GM19025 (cell line): ENCODE data around the gene PROSER1.
"Not testable (repeated sequence)": the region's sequence is repeated elsewhere in the genome, so short reads cannot be mapped to it uniquely, and the experiment has no call there.

Experiments
- ATAC-seq: cut with Tn5 transposase; IDR thresholded peaks from one replicate; pipeline ENCODE4 v1.9.1; 2021; ENCODE audit warnings: mild to moderate bottlenecking, low read depth, moderate library complexity; ENCODE audit not compliant: unreplicated experiment

PROSER1 gene

GRCh38 chr13:39032150-39032549, 5.7 kb downstream of the PROSER1 start:
- no peak for ATAC-seq

DNA sequence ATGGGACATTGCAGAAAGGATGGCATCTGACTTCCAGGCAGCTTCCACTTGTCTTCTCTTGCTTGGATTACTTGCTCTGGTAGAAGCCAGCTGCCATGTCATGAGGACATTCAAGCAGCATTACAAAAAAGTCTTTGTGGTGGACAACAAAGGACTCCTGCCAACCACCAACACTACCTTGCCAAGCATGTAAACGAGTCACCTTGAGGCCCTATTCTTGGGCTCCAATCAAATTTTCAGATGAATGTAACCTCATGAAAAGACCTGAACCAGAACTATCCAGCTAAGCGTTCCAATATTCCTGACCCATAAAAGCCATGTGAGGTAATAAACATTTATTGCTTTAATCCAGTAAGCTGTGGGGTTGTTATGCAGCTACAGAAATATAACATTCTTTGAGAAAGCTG, 12.5 kb downstream of the PROSER1 start:
- ATAC-seq: no peak

DNA sequence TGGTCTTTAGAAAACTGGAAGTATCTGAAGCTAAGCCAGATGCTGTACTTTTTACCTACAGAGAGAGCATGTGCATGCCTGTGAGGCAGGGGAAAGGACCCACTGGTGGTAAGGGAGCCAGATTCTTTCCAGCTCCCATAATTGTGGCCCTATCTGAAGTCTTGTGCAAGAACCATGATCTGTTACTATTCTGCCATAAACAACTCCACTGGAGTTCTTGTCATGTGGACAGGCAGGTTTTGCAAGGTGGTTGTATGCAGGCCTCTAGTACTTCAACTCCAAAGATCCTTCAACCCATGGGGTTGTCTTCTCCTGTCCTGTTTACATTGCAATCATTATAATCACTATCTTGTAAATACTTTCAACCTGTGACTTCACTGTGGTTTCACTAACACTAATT, 14.1 kb downstream of the PROSER1 start:
- ATAC-seq: no peak

GRCh38 chr13:39023316-39023715, 14.6 kb downstream of the PROSER1 start:
- no peak for ATAC-seq

DNA sequence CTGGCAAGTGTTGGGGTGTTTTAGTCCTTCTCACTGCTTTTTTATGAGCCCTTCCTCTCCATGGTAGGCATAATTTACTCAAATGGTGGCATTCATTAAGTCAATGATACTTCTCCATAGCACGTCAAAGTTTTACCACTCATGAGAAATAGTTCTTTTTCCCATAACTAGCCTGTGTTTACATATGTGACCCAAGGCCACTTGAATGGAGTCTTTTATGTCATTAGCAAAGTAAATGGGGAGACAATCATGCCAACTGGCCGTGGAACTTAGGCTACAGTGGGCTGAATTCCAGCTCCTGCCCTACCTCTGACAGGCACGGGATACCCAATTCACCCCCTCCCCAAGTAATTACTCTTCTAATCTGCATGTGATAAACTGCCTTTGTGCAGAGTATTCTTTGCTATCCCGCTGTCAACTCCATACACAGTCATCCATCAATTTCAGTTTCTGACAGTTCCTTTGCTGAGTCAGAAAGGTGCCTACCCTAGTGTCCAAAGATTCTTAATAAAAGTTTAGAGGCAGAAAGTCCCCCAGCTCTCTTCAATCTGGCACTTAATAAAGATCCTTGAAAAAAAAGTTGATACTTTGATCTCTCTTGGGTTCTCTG, 16.9 kb downstream of the PROSER1 start:
- ATAC-seq: no peak

DNA sequence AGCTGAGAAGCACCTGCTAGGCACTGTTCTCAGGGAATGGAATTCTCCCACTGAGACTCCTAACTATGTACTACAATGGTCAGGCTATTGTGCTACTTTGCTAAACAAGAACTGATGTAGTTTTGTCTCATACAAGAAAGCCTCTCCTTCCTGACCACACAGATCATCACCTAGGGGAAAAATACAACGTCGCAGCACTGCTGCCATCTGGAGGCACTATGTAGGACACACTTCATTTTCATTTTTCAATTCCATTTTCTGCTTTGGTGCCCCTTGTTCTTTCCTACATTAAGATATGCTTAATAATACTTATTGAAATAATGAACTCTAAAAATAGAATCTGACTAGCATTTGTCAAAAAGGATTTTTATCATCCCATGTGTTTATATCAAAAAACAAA, 21.1 kb downstream of the PROSER1 start:
- ATAC-seq: peak; percentile 58

DNA sequence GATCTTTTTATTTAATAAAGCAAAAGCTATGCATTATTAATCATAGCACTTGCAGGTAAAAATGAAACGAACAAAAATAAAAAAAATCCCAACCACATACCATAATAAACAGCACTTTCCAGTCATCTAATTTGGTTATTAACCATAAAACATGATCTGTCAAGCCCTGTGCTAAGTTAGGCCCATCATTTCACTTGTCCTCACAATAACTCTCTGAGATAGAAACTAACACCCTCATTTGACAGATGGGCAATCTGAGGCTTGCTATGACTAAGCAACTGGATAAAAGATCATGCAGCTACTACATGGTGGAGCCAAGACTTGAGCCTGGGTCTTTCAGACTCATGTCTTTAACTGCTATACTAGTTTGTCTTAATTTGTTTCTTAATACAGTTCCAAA, 21.8 kb downstream of the PROSER1 start:
- ATAC-seq: peak; percentile 88

DNA sequence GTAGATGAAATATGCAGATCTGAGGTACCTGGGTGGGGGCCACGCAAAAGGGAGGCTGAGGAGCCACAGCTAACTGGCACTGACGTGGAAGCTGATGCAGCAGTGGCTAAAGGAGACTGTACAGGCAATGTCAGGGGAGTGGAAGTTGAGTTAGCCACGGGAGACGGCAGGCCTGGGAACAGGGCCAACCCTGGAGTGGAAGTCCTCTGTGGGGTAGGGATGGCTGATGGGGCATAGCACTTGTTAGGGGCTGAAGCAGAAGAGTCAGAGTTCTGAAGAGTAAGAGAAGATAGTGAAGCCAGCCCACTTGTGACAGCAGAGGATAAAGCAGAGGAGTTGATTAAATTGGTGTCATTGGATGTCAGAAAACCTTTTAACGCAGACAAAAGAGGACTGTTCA, 24.4 kb downstream of the PROSER1 start:
- ATAC-seq: no peak

DNA sequence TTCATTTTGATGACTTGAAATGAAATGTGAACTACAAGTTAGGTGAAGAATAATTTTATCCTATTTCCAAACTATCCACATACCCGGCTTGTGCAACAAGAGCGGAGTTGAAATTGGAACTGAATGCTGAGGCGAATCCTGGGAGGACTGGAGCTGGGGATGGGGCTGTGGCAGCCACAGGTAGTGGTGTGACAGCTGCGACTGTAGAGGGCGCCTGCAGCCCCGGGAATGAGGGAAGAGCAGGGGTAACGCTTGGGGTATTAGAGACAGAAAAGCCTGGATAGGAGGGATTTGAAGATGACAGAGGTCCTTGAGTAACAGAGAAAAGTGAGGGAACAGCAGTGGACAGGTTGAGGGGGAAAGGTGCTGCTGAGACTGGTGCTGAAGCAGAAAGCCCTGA, 25.3 kb downstream of the PROSER1 start:
- ATAC-seq: no peak

DNA sequence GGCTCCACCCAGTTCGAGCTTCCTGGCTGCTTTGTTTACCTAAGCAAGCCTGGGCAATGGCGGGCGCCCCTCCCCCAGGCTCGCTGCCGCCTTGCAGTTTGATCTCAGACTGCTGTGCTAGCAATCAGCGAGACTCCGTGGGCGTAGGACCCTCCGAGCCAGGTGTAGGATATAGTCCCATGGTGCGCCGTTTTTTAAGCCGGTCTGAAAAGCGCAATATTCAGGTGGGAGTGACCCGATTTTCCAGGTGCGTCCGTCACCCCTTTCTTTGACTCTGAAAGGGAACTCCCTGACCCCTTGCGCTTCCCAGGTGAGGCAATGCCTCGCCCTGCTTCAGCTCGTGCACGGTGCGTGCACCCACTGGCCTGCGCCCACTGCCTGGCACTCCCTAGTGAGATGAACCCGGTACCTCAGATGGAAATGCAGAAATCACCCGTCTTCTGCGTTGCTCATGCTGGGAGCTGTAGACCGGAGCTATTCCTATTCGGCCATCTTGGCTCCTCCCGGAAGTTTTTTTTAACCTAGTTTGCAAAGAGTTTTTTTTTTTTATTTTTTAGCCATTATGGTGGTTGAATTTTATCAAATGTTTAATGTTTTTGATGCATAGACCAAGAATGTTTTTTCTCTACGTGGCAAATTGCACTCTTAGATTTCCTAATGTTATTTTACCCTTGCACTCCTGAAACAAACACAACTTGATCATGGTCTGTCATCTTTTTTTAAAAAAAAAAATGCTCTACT, 31.3 kb downstream of the PROSER1 start:
- ATAC-seq: not testable (repeated sequence)

- ATAC-seq: no peak
Measured at GRCh38 chr13:38998739-38999138, 39.1 kb downstream of the PROSER1 start.

DNA sequence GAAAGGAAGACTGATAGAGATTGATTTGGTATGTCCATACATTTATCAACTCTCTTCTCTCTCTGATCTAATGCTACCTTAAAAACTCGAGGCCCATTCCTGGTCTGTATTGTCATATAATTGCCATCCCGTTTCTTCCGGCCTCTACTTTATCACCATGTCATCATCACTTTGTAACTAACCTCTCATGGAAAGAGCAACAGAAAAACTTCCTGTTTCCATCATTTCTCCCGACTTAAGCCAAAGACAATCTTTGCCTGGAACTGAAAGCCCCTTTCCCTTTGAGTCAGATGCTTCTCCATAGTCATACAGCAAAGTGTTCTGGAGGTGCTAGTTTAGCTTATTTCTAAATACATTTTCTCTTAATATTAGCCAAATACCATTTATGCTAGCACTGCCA, 44.5 kb downstream of the PROSER1 start:
- no peak for ATAC-seq

DNA sequence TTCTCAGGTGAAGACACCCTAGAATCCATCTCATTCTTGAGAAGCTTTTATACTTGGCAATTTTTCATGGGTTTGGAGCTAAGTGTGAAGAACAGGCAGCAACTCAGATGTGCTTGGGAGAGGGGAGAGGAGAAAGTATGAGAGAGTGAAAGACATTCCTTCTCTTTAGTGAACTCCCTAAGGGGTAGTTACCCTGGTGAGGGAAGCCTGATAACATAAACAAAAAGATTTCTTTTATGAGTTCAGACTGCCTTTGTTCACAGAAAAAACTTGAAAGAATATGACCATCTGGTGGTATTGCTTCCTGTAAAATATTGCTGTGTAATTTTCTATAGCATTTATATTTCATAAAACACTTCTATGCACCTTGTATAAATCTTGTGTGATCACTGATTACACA, 47.2 kb downstream of the PROSER1 start, which contains the start of gene STOML3:
STOML3 (minus strand) TSS at position 139 of the 400 bp plus-strand sequence; CDS start at position 29, 110 bp downstream.
- ATAC-seq: no peak

DNA sequence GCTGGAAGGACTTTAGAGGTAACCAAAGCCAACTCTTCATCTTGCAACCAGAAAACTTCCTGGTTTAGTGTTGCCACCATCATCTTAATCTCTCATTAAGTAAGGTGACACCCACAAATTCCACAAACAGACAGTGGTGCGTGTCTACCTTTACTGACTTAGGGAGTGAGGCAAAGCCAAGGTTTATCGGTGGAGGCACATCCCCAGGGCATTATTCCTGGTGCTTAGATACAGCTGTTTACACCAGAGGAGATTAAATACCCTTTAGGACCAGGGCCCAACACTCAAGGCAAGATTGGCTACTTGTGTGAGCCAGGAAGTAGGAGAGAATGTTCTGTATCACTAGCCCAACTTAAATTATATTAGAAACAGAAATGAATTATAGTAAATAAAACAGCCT, 56.8 kb downstream of the PROSER1 start:
- ATAC-seq: no peak

DNA sequence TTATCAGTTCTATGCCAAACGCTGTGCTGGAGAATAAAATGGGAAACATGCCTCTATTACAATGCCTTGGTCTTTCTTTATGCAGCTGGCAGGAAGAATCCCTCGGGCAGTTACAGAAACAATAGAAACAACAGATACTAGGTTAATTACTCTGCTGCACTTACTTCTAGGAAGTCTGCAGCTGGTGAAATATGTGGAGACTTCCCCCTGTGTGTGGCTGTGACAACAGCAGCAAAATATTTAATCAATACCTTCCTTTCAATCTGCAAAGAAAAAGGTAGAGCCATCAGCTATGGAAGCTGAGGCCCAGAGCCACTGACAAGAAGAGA, 57.2 kb downstream of the PROSER1 start:
- no peak for ATAC-seq

- no peak for ATAC-seq
Measured at GRCh38 chr13:38979891-38980749, 57.8 kb downstream of the PROSER1 start.

GRCh38 chr13:38970380-38971051, 67.4 kb downstream of the PROSER1 start:
- ATAC-seq: no peak

- no peak for ATAC-seq
Measured at GRCh38 chr13:38969187-38969586, 68.7 kb downstream of the PROSER1 start.

DNA sequence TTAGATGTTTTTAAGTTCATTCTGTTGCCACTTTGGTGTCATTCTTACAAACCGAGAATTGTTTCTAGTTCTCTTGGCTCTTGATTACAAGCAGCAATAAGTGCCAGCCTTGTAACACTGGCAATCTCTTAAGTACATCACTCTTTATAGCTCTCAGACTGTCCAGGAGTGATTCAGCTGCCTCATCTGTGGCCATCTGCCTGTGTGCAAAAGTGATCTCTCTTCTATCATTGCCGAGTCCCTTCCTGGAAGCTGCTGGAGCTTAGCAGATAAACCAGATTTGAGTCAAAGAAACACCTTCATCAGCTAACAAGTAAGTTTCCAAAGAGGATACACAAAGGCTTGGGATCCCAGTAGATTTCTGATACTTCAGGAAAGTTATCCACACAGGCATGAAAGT, 70.4 kb downstream of the PROSER1 start:
- ATAC-seq: no peak

GRCh38 chr13:38965281-38965680, 72.6 kb downstream of the PROSER1 start:
- ATAC-seq: no peak

- no peak for ATAC-seq
Measured at GRCh38 chr13:38960175-38960574, 77.7 kb downstream of the PROSER1 start.
